Pancreas (tissue), 10 donors: ENCODE data around the gene KCNK7. TPM values are rescaled to one million over a fixed set of nuclear protein-coding genes. Genes with fewer than 3 reads are reported as not detected.

Experiments
- ATAC-seq, 4 donors: fragments of 200-7000 bp; cut with Tn5 transposase; one replicate each; pipeline versions ENCODE4 v1.8.0 to v1.9.1; 2020; ENCODE audit warnings: mild to moderate bottlenecking in 4 of 4, moderate library complexity in 4 of 4
- DNase-seq, 6 donors: peaks; one replicate each; pipeline ENCODE4 v3.0.0-alpha.2; 2020
- FAIRE-seq: peaks from 2 replicates; lab custom pipeline; 2012; peaks lifted over from hg19 to GRCh38; lab: Jason Lieb, UNC
- H3K27ac ChIP-seq, 4 donors: fragments of 200-600 bp; sonication (generic); 1 replicate in 3 of 4; 2 replicates in 1 of 4; pipeline versions ENCODE4 v1.5.0 to v1.8.0; 2020
- H3K27me3 ChIP-seq, 4 donors: fragments of 200-600 bp; one replicate each; pipeline ENCODE4 v1.8.0; 2021
- H3K36me3 ChIP-seq, 3 donors: fragments of 200-600 bp; sonication (generic) in 1 of 3; one replicate each; pipeline versions ENCODE4 v1.5.0 to v1.8.0; 2020 to 2021
- H3K4me1 ChIP-seq, 3 donors: fragments of 200-600 bp; one replicate each; pipeline ENCODE4 v1.8.0; 2021
- H3K4me3 ChIP-seq, 4 donors: fragments of 200-600 bp; sonication (generic) in 2 of 4; one replicate each; pipeline versions ENCODE4 v1.5.0 to v1.8.0; 2020 to 2021
- H3K9me3 ChIP-seq, 4 donors: fragments of 200-600 bp; one replicate each; pipeline ENCODE4 v1.8.0; 2021
- WGBS, 2 donors: extraction: QIAGEN DNeasy Blood & Tissue Kit; methylation state at CpG; one replicate each; pipeline ENCODE4 v1.1.7; 2013; 5-methylcytosine and 5-hydroxymethylcytosine counted together
- intact Hi-C, 3 donors: fragments of 100-400 bp; cut with DNase I; formaldehyde crosslinking; loops; one replicate each; pipeline versions ENCODE4 v1.11.1 to v1.14.2; 2022
- polyA plus RNA-seq, 2 donors: library from polyadenylated mRNA; stranded (reverse); fragments of 200-250 nt; gene quantifications; one replicate each; pipeline ENCODE4 v1.2.3, GENCODE V29; 2013
- total RNA-seq, 6 donors: library from RNA; stranded (reverse); fragmentation: NEBNext Ultra II Directional in 4 of 6; extraction: Animal tissue kit (Norgen Biotek cat#: 25700) in 4 of 6; gene quantifications; one replicate each; pipeline versions ENCODE4 v1.2.1 to v1.2.4, GENCODE V29; 2021 to 2023
- TF ChIP-seq, protein P1 (sequence below), 4 donors: fragments of 200-600 bp; sonication (generic) in 3 of 4; IDR thresholded peaks; one replicate each; pipeline versions ENCODE4 v1.5.0 to v1.8.0; 2021; ENCODE audit warnings: antibody characterized with exemption in 4 of 4
- donor health status: healthy with polysubstance abuse.
- donor health status: DM: no; HTN: no; CAD: no; lungs with moderate emphysema.
- donor health status: DM: no; HTN: no; CAD: no.
- donor health status: control.
- donor health status: control.
- donor health status: Bipolar disorder and iron deficiency.
- donor health status: DM: yes; HTN: yes; CAD: no.
- donor health status: DM: no; HTN: no; CAD: no.
- donor health status: DM: no; HTN: no; CAD: no.
- donor health status: DM: yes; HTN: yes; CAD: no.

The KCNK7 gene
- total and polyA plus RNA-seq, 8 donors, result 0.19 to 1.6 (median 0.84) TPM; not detected in 3

DNA sequence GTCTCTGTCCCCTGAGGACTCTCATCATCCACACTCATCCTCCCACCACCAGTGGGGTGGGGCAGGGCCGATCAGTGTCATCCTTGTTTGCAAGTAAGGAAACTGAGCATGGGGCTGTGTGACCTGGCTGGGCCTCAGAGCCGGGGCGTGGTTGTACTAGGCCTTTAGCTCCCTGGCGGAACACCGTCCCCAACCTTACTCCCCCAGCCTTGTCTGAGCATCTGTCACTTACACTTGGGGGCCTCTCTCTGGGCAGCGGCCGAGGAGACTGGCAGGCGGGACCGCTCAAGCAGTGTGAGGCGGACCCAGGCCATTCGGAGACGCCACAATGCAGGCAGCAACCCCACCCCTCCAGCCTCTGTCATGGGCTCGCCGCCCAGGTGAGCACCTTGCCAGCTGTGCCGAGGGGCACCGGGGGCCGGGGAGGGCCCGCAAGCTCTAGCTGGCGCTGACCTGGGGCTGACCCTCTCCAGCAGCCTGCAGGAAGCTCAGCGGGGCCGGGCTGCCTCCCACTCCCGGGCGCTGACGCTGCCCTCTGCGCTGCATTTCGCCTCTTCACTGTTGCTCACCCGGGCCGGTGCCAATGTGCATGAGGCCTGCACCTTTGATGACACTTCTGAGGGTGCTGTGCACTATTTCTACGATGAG is 23.8 kb upstream of the KCNK7 start:
- no peak for FAIRE-seq
- H3K27ac ChIP-seq, result no peak overlapping the region
- DNase-seq, result peak in 2 of 6 donors; percentile 45 to 76
- TF ChIP-seq, protein P1, sequence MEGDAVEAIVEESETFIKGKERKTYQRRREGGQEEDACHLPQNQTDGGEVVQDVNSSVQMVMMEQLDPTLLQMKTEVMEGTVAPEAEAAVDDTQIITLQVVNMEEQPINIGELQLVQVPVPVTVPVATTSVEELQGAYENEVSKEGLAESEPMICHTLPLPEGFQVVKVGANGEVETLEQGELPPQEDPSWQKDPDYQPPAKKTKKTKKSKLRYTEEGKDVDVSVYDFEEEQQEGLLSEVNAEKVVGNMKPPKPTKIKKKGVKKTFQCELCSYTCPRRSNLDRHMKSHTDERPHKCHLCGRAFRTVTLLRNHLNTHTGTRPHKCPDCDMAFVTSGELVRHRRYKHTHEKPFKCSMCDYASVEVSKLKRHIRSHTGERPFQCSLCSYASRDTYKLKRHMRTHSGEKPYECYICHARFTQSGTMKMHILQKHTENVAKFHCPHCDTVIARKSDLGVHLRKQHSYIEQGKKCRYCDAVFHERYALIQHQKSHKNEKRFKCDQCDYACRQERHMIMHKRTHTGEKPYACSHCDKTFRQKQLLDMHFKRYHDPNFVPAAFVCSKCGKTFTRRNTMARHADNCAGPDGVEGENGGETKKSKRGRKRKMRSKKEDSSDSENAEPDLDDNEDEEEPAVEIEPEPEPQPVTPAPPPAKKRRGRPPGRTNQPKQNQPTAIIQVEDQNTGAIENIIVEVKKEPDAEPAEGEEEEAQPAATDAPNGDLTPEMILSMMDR (IDR thresholded peaks at IDR 0.05), result no peak
- H3K4me1 ChIP-seq, result peaks cover 5 to 10% (median 9%) of the 10 kb centered on the region in 3 donors
- peaks cover 6 to 25% (median 18%) of the 10 kb centered on the region in 3 donors for H3K36me3 ChIP-seq
- H3K27me3 ChIP-seq, result no peaks in the 10 kb centered on the region
- no peak for ATAC-seq
- WGBS, 2 donors, result 94% methylated on average over 28 to 29 of the region's 29 CpGs
- intact Hi-C loops, result no loop called here
- H3K4me3 ChIP-seq, result no peak overlapping the region
- H3K9me3 ChIP-seq, result no peaks in the 10 kb centered on the region

DNA sequence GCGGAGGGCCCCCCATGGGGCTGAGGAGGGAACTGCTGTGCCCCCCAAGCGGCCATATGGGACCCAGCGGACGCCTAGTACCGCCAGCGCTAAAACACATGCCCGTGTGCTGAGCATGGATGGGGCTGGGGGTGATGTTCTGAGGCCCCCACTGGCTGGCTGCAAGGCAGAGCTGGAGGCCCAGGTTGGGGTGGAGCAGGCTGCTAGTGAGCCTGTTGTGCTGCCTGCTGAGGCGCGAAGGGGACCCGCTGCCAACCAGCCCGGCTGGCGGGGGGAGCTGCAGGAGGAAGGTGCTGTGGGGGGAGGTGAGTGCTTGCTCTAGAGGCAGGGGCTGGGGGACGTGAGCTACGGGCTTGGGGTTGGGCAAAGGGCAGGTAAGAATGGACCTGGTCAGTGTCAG is 23.2 kb upstream of the KCNK7 start:
- TF ChIP-seq, protein P1 (IDR thresholded peaks at IDR 0.05), result no peak
- H3K4me3 ChIP-seq, result no peak overlapping the region
- H3K27me3 ChIP-seq, result no peaks in the 10 kb centered on the region
- DNase-seq (peak in 2 of 6 donors; percentile 44 to 67), FAIRE-seq (no peak), ATAC-seq (no peak)
- intact Hi-C loops, result no loop called here
- H3K27ac ChIP-seq, result no peak overlapping the region
- H3K9me3 ChIP-seq, result no peaks in the 10 kb centered on the region
- WGBS, 2 donors, result 91 to 93% methylated on average over 14 of the region's 14 CpGs
- H3K4me1 ChIP-seq, result peaks cover 5 to 10% (median 9%) of the 10 kb centered on the region in 3 donors
- H3K36me3 ChIP-seq, result peaks cover 6 to 25% (median 18%) of the 10 kb centered on the region in 3 donors

DNA sequence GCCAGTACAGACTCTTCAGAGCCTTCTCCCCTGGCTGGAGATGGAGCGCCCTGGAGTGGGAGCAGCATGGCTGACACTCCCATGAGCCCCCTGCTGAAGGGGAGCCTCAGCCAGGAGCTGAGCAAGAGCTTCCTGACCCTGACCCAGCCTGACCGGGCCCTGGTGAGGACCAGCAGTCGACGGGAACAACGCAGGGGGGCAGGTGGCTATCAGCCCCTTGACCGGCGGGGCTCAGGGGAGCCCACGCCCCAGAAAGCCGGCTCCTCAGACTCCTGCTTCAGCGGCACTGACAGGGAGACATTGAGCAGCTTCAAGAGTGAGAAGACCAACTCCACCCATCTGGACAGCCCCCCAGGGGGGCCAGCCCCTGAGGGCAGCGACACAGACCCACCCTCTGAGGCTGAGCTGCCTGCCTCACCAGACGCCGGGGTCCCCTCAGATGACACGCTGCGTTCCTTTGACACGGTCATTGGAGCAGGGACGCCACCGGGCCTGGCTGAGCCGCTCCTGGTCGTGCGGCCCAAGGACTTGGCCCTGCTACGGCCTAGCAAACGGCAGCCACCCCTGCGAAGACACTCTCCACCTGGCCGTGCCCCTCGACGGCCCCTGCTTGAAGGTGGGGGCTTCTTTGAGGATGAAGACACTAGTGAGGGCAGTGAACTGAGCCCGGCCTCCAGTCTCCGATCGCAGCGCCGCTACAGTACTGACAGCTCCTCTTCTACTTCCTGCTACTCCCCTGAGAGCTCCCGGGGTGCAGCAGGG is 22.6 kb upstream of the KCNK7 start:
- DNase-seq (peak in 2 of 6 donors; percentile 52 to 77), FAIRE-seq (no peak), ATAC-seq (no peak)
- H3K27ac ChIP-seq, result no peak overlapping the region
- peaks cover 5 to 10% (median 9%) of the 10 kb centered on the region in 3 donors for H3K4me1 ChIP-seq
- no peaks in the 10 kb centered on the region for H3K27me3 ChIP-seq
- H3K9me3 ChIP-seq, result no peaks in the 10 kb centered on the region
- TF ChIP-seq, protein P1 (IDR thresholded peaks at IDR 0.05), result no peak
- 90 to 93% methylated on average over 32 to 33 of the region's 33 CpGs for WGBS, 2 donors
- no peak overlapping the region for H3K4me3 ChIP-seq
- intact Hi-C loops, result no loop called here
- H3K36me3 ChIP-seq, result peaks cover 6 to 25% (median 18%) of the 10 kb centered on the region in 3 donors

DNA sequence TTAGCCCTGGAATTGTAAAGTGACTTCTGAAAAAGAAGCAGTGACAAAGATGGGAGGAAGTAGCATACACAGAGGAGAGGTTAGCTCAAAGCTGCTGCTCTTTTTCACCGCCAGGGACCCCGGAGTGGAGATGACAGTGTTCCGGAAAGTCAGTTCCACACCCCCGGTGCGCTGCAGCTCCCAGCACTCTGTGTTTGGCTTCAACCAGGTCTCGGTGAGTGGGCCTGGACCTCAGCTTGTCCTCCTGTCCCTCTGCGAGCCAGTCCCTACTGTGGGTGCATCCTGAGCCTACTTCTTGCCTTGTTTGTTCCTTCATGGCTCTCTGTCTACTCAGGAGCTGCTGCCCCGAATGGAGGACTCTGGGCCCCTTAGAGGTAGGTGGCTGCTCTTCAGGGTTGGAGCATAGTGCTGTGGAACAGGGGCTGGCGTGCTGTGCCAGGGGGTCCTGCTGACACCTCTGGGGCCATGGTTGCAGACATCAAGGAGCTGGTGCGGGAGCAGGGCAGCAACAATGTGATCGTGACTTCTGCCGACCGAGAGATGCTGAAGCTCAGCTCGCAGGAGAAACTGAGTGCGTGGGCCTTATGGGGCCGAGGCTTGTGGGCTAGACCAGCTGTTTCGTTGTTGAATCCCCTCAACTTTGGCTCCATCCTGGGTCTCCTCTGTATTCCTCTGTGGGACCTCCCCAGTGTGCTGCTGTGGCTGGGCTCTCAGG is 21.7 kb upstream of the KCNK7 start:
- FAIRE-seq, result no peak
- Histone ChIP-seq H3K4me1 (peaks cover 11 to 18% (median 17%) of the 10 kb centered on the region in 3 donors), H3K27ac (no peak overlapping the region), H3K4me3 (peak overlapping the region in 1 of 4 donors; percentile 96), H3K27me3 (no peaks in the 10 kb centered on the region), H3K9me3 (no peaks in the 10 kb centered on the region), H3K36me3 (peaks cover 6 to 25% (median 18%) of the 10 kb centered on the region in 3 donors)
- TF ChIP-seq, protein P1 (IDR thresholded peaks at IDR 0.05), result no peak
- ATAC-seq, result no peak
- intact Hi-C loops, result no loop called here
- whole genome bisulfite sequencing, 2 donors, result 85 to 88% methylated on average over 17 of the region's 17 CpGs
- peak in 2 of 6 donors; percentile 35 to 55 for DNase-seq
